ENCODE data around the gene SLC4A11.

DNA sequence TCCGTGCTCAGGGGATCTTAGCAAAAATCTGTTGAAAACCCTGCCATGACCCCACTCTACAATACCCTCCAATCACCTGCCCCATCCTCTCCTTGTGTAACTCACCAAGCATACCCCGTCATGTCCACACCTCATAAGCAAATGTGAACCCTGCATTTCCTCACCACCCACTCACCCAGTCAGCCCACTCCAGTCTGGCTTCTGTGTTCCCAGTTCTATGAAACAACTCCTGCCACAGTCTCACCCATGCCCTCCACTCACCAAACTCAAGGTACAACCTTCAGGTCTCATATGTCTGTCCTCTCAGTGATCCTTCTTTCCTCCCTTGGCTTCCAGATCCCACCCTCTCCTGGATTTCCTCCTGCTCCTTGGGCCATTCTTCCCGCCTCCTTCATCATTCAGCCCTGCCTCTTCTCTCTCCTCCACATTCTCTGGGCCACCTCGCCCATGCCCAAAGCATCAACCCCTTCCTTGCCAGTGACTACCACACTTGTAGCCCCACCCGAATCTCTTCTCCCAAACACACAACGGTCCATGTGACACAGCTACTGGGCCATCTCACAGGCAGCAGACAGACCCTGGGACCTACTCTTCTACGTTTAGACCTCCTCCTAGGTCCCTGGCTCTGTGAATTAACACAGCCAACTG is 43.3 kb downstream of the SLC4A11 start:
- TF ChIP-seq CTCF (IDR thresholded peaks at IDR 0.05) = no peak
- no peak for TF ChIP-seq POLR2AphosphoS5 (IDR thresholded peaks at IDR 0.05)
- TF ChIP-seq POLR2A (IDR thresholded peaks at IDR 0.05) = no peak
- TF ChIP-seq EP300 (IDR thresholded peaks at IDR 0.05; ENCODE audit: low read depth) = no peak
